ENCODE data around the gene FXYD5. TPM values are rescaled to one million over a fixed set of nuclear protein-coding genes. Genes with fewer than 3 reads are reported as not detected.

The FXYD5 gene
- total RNA-seq, 1 experiment from 2014 or later: 33.6 TPM

DNA sequence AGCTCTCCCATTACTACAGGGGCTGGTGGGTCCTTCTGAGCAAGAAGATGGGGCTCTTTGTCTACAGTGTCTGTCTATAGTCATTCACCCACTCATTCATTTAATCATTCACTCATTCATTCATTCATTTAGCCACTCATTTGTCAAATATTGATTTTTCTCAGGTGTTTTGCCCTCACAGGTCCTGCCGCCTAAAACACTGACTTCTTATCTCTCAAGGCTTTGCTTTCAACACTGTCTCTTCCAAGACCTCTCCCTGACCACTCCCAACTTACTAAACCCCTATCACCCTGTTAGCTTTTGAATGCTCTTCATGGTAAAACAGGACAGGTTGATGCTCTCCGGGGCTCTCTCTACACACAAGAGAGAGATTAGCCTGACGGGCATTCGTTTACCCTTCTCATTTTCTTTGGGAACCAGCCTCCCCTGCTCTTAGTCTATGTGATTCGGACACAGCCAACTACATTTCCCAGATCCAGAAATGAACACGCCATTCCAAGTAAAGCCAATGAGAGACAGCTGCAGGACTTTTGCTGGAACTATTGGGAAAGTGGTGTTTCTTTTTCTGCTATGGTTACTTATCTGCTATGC, 51.3 kb downstream of the FXYD5 start:
- no TSS peak for BruUV-seq (replicated peaks)
- CTCF ChIA-PET: interaction anchor here (0.6 kb wide), 1 partner anchor 146 kb away, joined by 7 read pairs; no protein-coding TSS in a partner anchor

DNA sequence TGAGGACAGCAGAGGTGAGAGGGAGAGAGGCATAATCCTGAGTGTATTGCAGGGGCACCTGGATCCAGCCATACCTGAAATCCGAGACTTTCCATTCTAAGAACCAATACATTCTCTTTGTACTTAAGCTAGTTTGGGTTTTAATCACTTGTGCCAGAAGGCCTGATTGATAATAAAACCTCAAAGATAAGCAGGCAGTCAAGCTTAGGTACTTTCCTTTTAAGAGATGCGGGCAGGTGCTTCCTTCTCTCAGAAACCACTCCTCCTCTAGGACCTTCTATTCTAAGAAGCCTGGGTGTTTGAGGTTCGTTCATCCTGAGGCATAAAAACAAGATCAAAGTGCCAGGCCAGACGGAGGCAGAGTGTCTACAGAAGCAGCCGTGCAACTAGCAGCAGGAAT, 51.8 kb downstream of the FXYD5 start:
- Histone ChIP-seq H3K27me3 (ENCODE audit: control insufficient read depth, insufficient read depth, low read length) (no peaks in the 10 kb centered on the region), H3K36me3 (ENCODE audit: control insufficient read depth, insufficient read depth, low read length) (no peaks in the 10 kb centered on the region), H3K4me1 (ENCODE audit: control insufficient read depth, insufficient read depth, low read length) (no peaks in the 10 kb centered on the region), H3K4me3 (ENCODE audit: low read depth in 2 of 2, low read length in 2 of 2) (no peak overlapping the region), H3K9me3 (ENCODE audit: control insufficient read depth, insufficient read depth, low read depth, low read length) (no peaks in the 10 kb centered on the region), H3K27ac (ENCODE audit: low read length) (no peak overlapping the region)
- TF ChIP-seq SIN3A (IDR thresholded peaks at IDR 0.05; ENCODE audit: borderline replicate concordance, insufficient read depth, low read depth, low read length) (no peak), POLR2AphosphoS5 (IDR thresholded peaks at IDR 0.05; ENCODE audit: low read depth, low read length) (no peak), TCF7L2 (IDR thresholded peaks at IDR 0.05; ENCODE audit: low read depth, low read length) (no peak)
- TF ChIP-seq, protein P1, sequence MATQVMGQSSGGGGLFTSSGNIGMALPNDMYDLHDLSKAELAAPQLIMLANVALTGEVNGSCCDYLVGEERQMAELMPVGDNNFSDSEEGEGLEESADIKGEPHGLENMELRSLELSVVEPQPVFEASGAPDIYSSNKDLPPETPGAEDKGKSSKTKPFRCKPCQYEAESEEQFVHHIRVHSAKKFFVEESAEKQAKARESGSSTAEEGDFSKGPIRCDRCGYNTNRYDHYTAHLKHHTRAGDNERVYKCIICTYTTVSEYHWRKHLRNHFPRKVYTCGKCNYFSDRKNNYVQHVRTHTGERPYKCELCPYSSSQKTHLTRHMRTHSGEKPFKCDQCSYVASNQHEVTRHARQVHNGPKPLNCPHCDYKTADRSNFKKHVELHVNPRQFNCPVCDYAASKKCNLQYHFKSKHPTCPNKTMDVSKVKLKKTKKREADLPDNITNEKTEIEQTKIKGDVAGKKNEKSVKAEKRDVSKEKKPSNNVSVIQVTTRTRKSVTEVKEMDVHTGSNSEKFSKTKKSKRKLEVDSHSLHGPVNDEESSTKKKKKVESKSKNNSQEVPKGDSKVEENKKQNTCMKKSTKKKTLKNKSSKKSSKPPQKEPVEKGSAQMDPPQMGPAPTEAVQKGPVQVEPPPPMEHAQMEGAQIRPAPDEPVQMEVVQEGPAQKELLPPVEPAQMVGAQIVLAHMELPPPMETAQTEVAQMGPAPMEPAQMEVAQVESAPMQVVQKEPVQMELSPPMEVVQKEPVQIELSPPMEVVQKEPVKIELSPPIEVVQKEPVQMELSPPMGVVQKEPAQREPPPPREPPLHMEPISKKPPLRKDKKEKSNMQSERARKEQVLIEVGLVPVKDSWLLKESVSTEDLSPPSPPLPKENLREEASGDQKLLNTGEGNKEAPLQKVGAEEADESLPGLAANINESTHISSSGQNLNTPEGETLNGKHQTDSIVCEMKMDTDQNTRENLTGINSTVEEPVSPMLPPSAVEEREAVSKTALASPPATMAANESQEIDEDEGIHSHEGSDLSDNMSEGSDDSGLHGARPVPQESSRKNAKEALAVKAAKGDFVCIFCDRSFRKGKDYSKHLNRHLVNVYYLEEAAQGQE (IDR thresholded peaks at IDR 0.05; ENCODE audit: insufficient read depth in 1 of 2, low read depth in 2 of 2, low read length in 1 of 2): no peak
- TF ChIP-seq, protein P2, sequence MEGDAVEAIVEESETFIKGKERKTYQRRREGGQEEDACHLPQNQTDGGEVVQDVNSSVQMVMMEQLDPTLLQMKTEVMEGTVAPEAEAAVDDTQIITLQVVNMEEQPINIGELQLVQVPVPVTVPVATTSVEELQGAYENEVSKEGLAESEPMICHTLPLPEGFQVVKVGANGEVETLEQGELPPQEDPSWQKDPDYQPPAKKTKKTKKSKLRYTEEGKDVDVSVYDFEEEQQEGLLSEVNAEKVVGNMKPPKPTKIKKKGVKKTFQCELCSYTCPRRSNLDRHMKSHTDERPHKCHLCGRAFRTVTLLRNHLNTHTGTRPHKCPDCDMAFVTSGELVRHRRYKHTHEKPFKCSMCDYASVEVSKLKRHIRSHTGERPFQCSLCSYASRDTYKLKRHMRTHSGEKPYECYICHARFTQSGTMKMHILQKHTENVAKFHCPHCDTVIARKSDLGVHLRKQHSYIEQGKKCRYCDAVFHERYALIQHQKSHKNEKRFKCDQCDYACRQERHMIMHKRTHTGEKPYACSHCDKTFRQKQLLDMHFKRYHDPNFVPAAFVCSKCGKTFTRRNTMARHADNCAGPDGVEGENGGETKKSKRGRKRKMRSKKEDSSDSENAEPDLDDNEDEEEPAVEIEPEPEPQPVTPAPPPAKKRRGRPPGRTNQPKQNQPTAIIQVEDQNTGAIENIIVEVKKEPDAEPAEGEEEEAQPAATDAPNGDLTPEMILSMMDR (IDR thresholded peaks at IDR 0.05): no peak
- POLR2A ChIA-PET: no interaction called here
- CTCF ChIA-PET: no interaction called here
- in situ Hi-C loops (cut with HindIII; ENCODE audit: low pct_unique_long_range_greater_than_20kb, low sequenced_read_pairs): no loop called here
- no TSS peak for BruUV-seq (replicated peaks)
- ATAC-seq (no peak), DNase-seq (ENCODE audit: low read depth, low spot score) (no peak)
- intact Hi-C loops (cut with micrococcal nuclease; ENCODE audit: unreplicated experiment): no loop called here

More for the DNA sequence above, 51.3 kb downstream of the FXYD5 start:
- Histone ChIP-seq H3K4me1 (ENCODE audit: control insufficient read depth, insufficient read depth, low read length) (no peaks in the 10 kb centered on the region), H3K4me3 (ENCODE audit: low read depth in 2 of 2, low read length in 2 of 2) (no peak overlapping the region), H3K27me3 (ENCODE audit: control insufficient read depth, insufficient read depth, low read length) (peaks cover 2% of the 10 kb centered on the region; the same call in 1 of the 2 replicates), H3K36me3 (ENCODE audit: control insufficient read depth, insufficient read depth, low read length) (no peaks in the 10 kb centered on the region), H3K9me3 (ENCODE audit: control insufficient read depth, insufficient read depth, low read depth, low read length) (no peaks in the 10 kb centered on the region), H3K27ac (ENCODE audit: low read length) (no peak overlapping the region)
- POLR2A ChIA-PET: interaction anchor here (0.6 kb wide), 1 partner anchor 706 kb away, joined by 4 read pairs; no protein-coding TSS in a partner anchor
- ATAC-seq (no peak), DNase-seq (ENCODE audit: low read depth, low spot score) (no peak)
- intact Hi-C loops (cut with micrococcal nuclease; ENCODE audit: unreplicated experiment) (no loop called here), in situ Hi-C loops (cut with HindIII; ENCODE audit: low pct_unique_long_range_greater_than_20kb, low sequenced_read_pairs) (no loop called here)
- TF ChIP-seq, protein P2 (IDR thresholded peaks at IDR 0.05): no peak
- TF ChIP-seq, protein P1 (IDR thresholded peaks at IDR 0.05; ENCODE audit: insufficient read depth in 1 of 2, low read depth in 2 of 2, low read length in 1 of 2): no peak
- TF ChIP-seq SIN3A (IDR thresholded peaks at IDR 0.05; ENCODE audit: borderline replicate concordance, insufficient read depth, low read depth, low read length) (no peak), POLR2AphosphoS5 (IDR thresholded peaks at IDR 0.05; ENCODE audit: low read depth, low read length) (no peak), TCF7L2 (IDR thresholded peaks at IDR 0.05; ENCODE audit: low read depth, low read length) (no peak)
